Upper lobe of right lung (tissue), 1 donor: Measurements from ENCODE around the gene NCKAP5. TPM values are rescaled to one million over a fixed set of nuclear protein-coding genes. Genes with fewer than 3 reads are reported as not detected.

Source experiments
- ATAC-seq: fragments of 200-7000 bp; cut with Tn5 transposase; one replicate; pipeline ENCODE4 v1.9.1; 2020; ENCODE audit warnings: mild to moderate bottlenecking, moderate library complexity
- DNase-seq: peaks from one replicate; pipeline ENCODE4 v3.0.0-alpha.2; 2020
- H3K27ac ChIP-seq: fragments of 200-600 bp; one replicate; pipeline ENCODE4 v1.8.0; 2022
- H3K27me3 ChIP-seq: fragments of 200-600 bp; one replicate; pipeline ENCODE4 v1.8.0; 2022; ENCODE audit warnings: mild to moderate bottlenecking
- H3K36me3 ChIP-seq: fragments of 200-600 bp; one replicate; pipeline ENCODE4 v1.8.0; 2022
- H3K4me1 ChIP-seq: fragments of 200-600 bp; one replicate; pipeline ENCODE4 v1.8.0; 2022
- H3K4me3 ChIP-seq: fragments of 200-600 bp; one replicate; pipeline ENCODE4 v1.8.0; 2022; ENCODE audit warnings: mild to moderate bottlenecking
- H3K9me3 ChIP-seq: fragments of 200-600 bp; one replicate; pipeline ENCODE4 v1.8.0; 2022
- intact Hi-C: fragments of 100-400 bp; cut with DNase I; formaldehyde crosslinking; loops from one replicate; pipeline ENCODE4 v1.11.0; 2022
- total RNA-seq: library from RNA; stranded (reverse); fragmentation: NEBNext Ultra II Directional; extraction: Animal tissue kit (Norgen Biotek cat#: 25700); gene quantifications from one replicate; pipeline ENCODE4 v1.2.1, GENCODE V29; 2021
- TF ChIP-seq, protein P1 (sequence below): fragments of 200-600 bp; IDR thresholded peaks from one replicate; pipeline ENCODE4 v1.8.0; 2022; ENCODE audit warnings: antibody characterized with exemption
- donor health status: DM: no; HTN: yes; CAD: no; lungs with severe emphysema.

Gene NCKAP5
- total RNA-seq, 1 donor from 2014 or later = 40.8 TPM

- DNase-seq (no peak), ATAC-seq (peak; percentile 61)
- Histone ChIP-seq H3K9me3 (no peaks in the 10 kb centered on the region), H3K4me3 (no peak overlapping the region), H3K27ac (peak overlapping the region; percentile 33), H3K36me3 (no peaks in the 10 kb centered on the region), H3K27me3 (no peaks in the 10 kb centered on the region), H3K4me1 (no peaks in the 10 kb centered on the region)
- intact Hi-C loops = no loop called here
- TF ChIP-seq, protein P1, sequence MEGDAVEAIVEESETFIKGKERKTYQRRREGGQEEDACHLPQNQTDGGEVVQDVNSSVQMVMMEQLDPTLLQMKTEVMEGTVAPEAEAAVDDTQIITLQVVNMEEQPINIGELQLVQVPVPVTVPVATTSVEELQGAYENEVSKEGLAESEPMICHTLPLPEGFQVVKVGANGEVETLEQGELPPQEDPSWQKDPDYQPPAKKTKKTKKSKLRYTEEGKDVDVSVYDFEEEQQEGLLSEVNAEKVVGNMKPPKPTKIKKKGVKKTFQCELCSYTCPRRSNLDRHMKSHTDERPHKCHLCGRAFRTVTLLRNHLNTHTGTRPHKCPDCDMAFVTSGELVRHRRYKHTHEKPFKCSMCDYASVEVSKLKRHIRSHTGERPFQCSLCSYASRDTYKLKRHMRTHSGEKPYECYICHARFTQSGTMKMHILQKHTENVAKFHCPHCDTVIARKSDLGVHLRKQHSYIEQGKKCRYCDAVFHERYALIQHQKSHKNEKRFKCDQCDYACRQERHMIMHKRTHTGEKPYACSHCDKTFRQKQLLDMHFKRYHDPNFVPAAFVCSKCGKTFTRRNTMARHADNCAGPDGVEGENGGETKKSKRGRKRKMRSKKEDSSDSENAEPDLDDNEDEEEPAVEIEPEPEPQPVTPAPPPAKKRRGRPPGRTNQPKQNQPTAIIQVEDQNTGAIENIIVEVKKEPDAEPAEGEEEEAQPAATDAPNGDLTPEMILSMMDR = no peak
Measured at GRCh38 chr2:133200684-133201421, 367.4 kb downstream of the NCKAP5 start.

- no peak for ATAC-seq
- DNase-seq = no peak
- Histone ChIP-seq H3K36me3 (no peaks in the 10 kb centered on the region), H3K9me3 (no peaks in the 10 kb centered on the region), H3K27ac (no peak overlapping the region), H3K4me3 (no peak overlapping the region), H3K4me1 (no peaks in the 10 kb centered on the region), H3K27me3 (no peaks in the 10 kb centered on the region)
- intact Hi-C loops = no loop called here
- TF ChIP-seq, protein P1 = no peak
Measured at GRCh38 chr2:133198678-133199077, 369.6 kb downstream of the NCKAP5 start.

GRCh38 chr2:133197156-133197555 lies 371.1 kb downstream of the NCKAP5 start:
- TF ChIP-seq, protein P1 = no peak
- no peaks in the 10 kb centered on the region for H3K27me3 ChIP-seq
- intact Hi-C loops = no loop called here
- no peak for DNase-seq
- H3K4me3 ChIP-seq = no peak overlapping the region
- H3K36me3 ChIP-seq = no peaks in the 10 kb centered on the region
- H3K9me3 ChIP-seq = peaks cover 6% of the 10 kb centered on the region
- ATAC-seq = no peak
- no peaks in the 10 kb centered on the region for H3K4me1 ChIP-seq
- no peak overlapping the region for H3K27ac ChIP-seq

GRCh38 chr2:133194777-133195335 lies 373.4 kb downstream of the NCKAP5 start:
- no peak for DNase-seq
- Histone ChIP-seq H3K27me3 (no peaks in the 10 kb centered on the region), H3K9me3 (peaks cover 6% of the 10 kb centered on the region), H3K4me3 (no peak overlapping the region), H3K4me1 (no peaks in the 10 kb centered on the region), H3K36me3 (no peaks in the 10 kb centered on the region), H3K27ac (no peak overlapping the region)
- intact Hi-C loops = no loop called here
- TF ChIP-seq, protein P1 = no peak
- no peak for ATAC-seq

GRCh38 chr2:133194362-133194655 lies 374.0 kb downstream of the NCKAP5 start:
- Histone ChIP-seq H3K27me3 (no peaks in the 10 kb centered on the region), H3K4me3 (no peak overlapping the region), H3K9me3 (peaks cover 6% of the 10 kb centered on the region), H3K36me3 (no peaks in the 10 kb centered on the region), H3K4me1 (no peaks in the 10 kb centered on the region), H3K27ac (no peak overlapping the region)
- TF ChIP-seq, protein P1 = no peak
- DNase-seq (no peak), ATAC-seq (no peak)
- intact Hi-C loops = no loop called here
